Hematopoietic multipotent progenitor cell treated with erythropoietin and hydrocortisone succinate and interleukin-3 and kit ligand, for 17 days (in vitro differentiated cells): Measurements from ENCODE around the gene PXDC1.
"Not testable (repeated sequence)": the region's sequence is repeated elsewhere in the genome, so short reads cannot be mapped to it uniquely, and the experiment has no call there.

ENCODE experiments used
- DNase-seq: peaks from one replicate; pipeline ENCODE4 v3.0.0-alpha.2; 2015; ENCODE audit warnings: low spot score

Gene PXDC1

GRCh38 chr6:3731700-3732099, 19.8 kb downstream of the PXDC1 start:
- no peak for DNase-seq

DNA sequence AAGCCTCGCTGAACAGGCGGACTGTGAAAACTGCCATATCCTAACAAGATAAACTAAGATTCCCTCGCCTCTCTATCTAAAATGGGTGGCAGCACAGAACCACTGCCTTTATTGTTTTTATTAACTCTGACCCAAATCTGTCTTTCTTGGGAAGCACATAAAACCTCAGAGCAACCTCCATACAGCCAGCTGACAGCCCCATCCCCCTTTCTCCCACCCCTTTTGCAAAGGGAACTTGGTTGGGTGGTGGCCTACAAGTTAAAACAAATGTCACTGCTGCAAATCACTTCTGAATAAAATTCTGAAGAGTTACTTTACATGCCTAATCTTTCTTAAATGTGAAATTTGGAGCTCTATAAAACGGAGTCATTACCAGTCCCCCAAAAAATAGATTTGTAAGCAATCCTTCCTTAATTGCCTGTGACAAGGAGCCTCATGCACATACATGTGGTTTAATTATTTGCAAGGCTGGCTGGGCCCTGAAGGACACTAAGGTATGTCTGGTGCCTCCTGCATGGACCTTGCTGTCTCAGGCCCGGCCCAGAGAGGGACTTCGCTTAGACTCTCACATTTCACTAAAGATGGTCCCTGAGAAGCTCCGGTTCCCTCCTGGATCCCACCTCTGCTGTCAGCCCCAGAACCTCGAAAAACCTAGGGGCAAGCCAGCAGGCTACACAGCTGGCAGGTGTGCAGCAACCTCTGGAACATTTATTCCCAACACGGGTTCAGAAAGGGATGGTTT, 21.7 kb downstream of the PXDC1 start:
- no peak for DNase-seq

DNA sequence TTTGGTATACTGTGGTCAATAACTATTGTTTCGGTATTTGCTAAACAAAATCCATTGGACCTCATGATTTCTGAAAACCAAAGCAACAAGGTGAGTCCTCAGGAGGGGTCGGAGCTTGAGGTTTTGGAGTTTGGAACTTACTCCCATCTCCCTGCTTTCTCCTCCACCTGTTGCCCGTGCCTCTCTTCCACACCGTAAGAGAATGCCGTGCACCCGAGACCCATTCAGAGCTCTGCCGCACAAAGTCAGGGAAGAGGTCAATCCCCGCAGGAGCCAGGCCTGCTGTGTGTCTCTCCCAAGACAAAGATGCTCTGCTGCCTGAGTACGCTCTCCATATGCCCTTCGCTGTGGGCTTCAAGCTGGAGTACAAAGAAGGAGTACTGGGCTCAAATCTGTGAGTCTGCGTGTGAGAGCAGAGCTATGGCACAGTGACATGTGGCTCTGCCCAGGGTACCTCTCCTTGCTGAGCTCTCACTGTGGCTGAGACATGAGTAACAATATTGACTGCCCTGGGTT, 23.9 kb downstream of the PXDC1 start:
- DNase-seq = no peak

- DNase-seq = no peak
Observed at GRCh38 chr6:3727036-3727435, 24.5 kb downstream of the PXDC1 start.

- no peak for DNase-seq
Observed at GRCh38 chr6:3726421-3726820, 25.1 kb downstream of the PXDC1 start.

DNA sequence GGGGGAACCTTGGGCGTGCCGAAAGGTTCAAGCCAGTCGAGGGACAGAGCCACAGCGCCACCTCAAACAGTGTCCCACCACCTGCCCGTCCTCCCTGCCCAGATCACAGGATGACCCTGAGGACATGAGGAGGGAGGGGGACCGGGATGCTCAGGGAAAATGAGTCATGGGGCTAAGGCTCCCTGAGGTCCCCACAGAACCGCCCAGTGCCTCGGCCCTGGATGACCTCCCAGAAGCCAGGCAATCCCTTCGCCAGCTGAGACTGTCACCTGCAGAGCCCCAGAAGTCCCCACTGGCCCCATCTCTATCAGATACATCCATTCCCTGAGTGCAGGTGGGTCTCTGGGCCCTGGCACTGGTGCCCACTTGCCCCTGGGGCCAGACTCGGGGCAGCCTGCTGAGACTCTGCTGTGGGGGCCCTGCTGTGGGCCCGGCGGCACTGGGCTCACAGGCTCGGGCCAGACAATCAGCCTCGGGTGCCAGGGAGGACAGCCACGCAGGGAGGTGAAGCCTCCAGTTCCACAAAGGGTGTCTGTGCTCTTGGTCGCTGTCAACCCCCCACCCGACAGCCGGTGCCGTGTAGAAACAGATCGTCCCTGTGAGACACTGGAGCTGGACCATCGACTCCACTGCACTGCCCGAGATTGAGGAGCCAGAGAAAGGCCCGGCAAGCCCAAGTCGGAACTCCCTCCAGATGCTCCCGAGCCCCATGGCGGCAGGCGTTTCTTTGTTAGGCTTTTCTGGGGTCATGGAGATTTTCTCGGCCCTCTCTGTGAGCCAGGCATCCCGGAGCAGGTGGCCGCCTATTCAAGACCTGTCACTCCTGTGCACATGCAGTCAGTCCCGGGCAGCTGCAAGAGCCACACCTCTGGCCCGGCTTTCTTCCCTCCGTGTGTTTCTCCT, 26.1 kb downstream of the PXDC1 start:
- DNase-seq = no peak

DNA sequence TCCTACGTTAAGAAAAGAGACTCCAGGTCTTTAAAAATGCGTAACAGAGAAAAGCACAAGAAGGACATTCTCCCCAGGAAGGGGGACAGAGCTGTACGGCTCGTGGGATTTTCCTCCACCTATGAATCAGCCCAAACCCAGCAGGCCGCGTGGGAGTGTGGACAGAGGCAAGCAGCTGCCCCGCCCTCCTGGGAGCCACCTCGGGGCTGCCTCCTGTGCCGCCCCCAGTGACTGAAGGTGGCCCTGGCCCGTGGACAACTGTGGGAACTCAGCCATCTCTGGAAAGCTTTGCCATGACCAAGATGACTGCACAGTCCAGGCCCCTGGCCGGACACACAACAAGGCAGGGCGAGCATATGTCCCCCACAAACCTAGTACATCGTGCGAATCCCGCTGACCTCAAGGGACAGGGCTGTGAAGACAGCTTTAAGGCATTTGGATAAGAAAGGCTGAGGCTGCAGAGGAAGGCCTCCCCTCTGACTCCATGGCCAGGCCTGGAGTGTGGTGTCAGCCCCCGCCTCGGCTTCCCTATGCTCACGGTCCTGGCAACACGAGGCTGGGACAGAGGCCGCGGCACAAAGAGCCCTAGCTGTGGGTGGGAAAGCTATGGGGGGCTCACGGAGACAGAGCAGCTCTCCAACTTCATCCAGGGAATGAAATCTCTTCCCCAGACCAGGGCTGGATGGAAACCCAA, 26.9 kb downstream of the PXDC1 start:
- no peak for DNase-seq

GRCh38 chr6:3723966-3724365, 27.5 kb downstream of the PXDC1 start:
- no peak for DNase-seq

GRCh38 chr6:3723251-3723650, 28.3 kb downstream of the PXDC1 start:
- no peak for DNase-seq

DNA sequence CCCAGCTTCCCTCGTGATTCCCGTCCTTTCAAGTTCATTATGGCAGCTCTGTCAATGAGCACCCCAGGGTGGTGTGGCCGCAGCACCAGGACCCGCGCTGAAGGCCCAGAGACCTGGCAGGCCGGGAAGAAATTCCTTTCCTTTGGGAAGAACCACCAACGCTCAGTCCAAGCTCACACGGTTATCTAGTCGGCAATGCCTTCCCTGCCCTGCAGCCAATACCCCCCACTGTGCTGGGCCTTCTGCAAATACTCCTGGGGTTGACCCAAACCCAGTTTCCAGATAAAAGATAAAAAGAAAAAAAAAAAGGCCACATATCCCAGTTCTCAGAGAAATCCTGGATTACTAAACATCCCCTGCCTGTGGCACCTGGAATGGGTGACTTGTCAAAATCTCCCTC, 28.7 kb downstream of the PXDC1 start:
- no peak for DNase-seq

GRCh38 chr6:3721810-3722621, 29.5 kb downstream of the PXDC1 start:
- no peak for DNase-seq

DNA sequence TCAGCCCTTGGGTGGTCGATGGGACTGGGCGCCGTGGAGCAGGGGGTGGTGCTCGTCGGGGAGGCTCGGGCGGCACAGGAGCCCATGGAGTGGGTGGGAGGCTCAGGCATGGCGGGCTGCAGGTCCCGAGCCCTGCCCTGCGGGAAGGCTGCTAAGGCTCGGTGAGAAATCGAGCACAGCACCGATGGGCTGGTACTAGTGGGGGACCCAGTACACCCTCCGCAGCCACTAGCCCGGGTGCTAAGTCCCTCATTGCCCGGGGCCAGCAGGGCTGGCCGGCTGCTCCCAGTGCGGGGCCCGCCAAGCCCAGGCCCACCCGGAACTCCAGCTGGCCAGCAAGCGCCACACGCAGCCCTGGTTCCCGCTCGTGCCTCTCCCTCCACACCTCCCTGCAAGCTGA, 30.7 kb downstream of the PXDC1 start:
- not testable (repeated sequence) for DNase-seq

DNA sequence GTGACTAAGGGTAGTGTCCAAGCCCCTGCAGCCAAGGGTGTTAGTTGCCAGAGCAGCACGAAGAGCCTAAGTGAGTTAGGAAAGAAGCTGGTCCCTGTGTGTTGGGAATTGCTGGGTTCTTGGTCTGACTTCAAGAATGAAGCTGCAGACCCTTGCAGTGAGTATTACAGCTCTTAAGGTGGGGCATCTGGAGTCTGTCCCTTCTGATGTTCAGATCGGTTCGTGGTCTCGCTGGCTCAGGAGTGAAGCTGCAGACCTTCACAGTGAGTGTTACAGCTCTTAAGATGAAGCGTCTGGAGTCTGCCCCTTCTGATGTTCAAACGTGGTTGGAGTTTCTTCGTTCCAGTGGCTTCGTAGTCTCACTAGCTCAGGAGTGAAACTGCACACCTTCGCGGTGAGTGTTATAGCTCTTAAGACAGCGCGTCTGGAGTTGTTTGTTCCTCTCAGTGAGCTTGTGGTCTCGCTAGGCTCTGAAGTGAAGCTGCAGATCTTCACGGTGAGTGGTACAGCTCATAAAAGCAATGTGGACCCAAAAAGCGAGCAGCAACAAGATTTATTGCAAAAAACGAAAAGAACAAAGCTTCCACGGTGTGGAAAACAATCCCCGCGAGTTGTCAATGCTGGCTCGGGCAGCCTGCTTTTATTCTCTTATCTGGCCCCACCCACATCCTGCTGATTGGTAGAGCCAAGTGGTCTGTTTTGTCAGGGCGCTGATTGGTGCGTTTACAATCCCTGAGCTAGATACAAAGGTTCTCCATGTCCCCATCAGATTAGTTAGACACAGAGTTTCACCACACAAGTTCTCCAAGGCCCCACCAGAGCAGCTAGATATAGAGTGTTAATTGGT, 31.8 kb downstream of the PXDC1 start:
- DNase-seq = no peak

DNA sequence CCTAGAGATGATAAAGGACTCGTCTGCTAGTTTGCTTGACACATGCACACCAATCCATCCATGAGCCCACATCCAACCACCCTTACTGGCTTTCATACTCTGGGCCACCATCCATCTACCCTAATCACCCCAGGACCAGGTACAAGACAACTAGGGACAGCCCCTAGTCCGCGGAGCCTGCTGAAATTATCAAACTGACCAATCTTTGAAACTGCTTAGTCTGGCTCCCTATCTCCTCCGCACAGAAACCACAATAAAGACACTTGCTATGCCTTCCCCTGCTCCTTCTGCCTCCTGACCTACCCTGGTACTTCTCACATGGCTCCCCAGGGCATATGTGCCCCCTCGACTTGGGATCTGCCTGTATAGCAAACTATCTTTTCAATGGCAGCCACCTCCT, 33.1 kb downstream of the PXDC1 start:
- no peak for DNase-seq

DNA sequence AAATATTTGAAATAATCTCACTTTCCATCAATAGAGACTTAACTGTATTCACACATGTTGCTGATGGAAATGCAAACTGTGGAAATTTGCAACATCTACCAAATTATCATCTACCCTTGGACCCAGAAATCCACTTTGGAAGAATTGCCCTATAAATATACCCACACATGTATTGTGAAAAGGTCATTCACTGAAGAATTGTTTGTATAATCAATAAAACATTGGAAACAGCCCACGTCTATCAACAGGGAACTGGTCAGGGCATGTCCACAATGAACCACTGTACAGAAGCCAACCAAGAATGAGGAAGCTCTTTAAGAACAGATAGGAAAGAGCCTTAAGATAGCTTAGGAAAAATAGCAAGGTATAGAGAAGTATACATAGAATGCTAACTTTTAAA, 36.2 kb downstream of the PXDC1 start:
- DNase-seq = no peak

GRCh38 chr6:3714768-3715167, 36.7 kb downstream of the PXDC1 start:
- no peak for DNase-seq

DNA sequence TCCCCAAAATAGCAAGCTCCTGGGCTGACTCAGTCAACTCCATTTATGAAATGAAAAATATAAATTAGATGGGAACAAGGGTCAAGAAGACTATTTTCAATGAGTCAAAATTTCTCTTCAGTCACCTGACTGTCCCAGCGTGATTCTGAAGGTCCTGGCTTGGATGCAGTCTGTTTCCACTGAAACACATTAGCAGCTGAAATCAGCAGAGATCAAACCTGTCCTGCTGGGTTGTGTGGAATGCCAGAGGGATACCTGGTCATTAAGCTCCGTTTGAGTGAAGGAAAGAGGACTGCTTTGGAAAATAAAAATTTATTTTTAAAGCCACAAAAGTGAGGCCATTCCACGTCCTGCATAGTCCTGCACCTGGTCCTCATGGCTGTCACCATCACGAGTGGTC, 37.4 kb downstream of the PXDC1 start:
- DNase-seq = no peak

- no peak for DNase-seq
Observed at GRCh38 chr6:3712827-3713665, 38.5 kb downstream of the PXDC1 start.

DNA sequence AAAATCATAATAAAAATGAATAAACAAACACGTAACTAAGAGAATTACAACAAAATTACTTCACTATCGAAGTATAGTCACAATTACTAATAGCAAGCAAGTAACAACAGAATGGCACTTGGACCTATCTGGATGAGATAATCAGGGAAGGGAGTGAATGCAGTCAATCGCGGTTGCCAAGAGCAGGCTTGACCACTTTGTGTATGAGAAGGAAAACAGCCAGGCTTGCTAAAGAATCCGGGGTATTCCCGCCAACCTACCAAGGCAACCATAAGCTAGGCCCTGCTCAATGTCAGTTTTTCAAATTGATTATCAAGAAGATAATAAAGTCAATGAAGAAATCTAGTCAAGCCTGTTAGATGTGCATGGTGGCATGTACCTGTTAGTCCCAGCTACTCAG, 39.7 kb downstream of the PXDC1 start:
- DNase-seq = no peak

GRCh38 chr6:3710403-3710802, 41.1 kb downstream of the PXDC1 start:
- no peak for DNase-seq
